Parathyroid adenoma (tissue), 2 donors: ENCODE results near the gene CHID1.

ENCODE experiments used
- H2AFZ ChIP-seq: fragments of 300-600 bp; sonication (generic); one replicate; pipeline ENCODE4 v1.7.0; 2017; ENCODE audit warnings: antibody characterized with exemption, mild to moderate bottlenecking
- H3K27ac ChIP-seq: fragments of 300-600 bp; sonication (generic); one replicate; pipeline ENCODE4 v1.7.0; 2017
- H3K27me3 ChIP-seq: fragments of 300-600 bp; sonication (generic); one replicate; pipeline ENCODE4 v1.7.0; 2017; ENCODE audit warnings: low read length; ENCODE audit not compliant: control insufficient read depth, insufficient read depth
- H3K36me3 ChIP-seq: fragments of 300-600 bp; sonication (generic); one replicate; pipeline ENCODE4 v1.7.0; 2017; ENCODE audit warnings: low read length; ENCODE audit not compliant: control insufficient read depth, insufficient read depth
- H3K4me1 ChIP-seq: fragments of 300-600 bp; sonication (generic); one replicate; pipeline ENCODE4 v1.7.0; 2017; ENCODE audit warnings: control low read depth
- H3K4me2 ChIP-seq: fragments of 300-600 bp; sonication (generic); one replicate; pipeline ENCODE4 v1.7.0; 2017; ENCODE audit warnings: low read length
- H3K4me3 ChIP-seq: fragments of 300-600 bp; sonication (generic); one replicate; pipeline ENCODE4 v1.7.0; 2017; ENCODE audit warnings: low read depth, low read length
- H3K79me2 ChIP-seq: fragments of 300-600 bp; sonication (generic); one replicate; pipeline ENCODE4 v1.7.0; 2017; ENCODE audit warnings: control low read depth
- H3K9ac ChIP-seq: fragments of 300-600 bp; sonication (generic); one replicate; pipeline ENCODE4 v1.7.0; 2017; ENCODE audit warnings: mild to moderate bottlenecking
- H3K9me3 ChIP-seq: fragments of 300-600 bp; sonication (generic); one replicate; pipeline ENCODE4 v1.7.0; 2017; ENCODE audit warnings: low read length; ENCODE audit not compliant: control insufficient read depth
- TF ChIP-seq, protein P1 (sequence below): fragments of 300-600 bp; sonication (generic); IDR thresholded peaks from one replicate; pipeline ENCODE4 v1.7.0; 2017; ENCODE audit warnings: antibody characterized with exemption, mild to moderate bottlenecking
- donor health status: primary hyperparathyroidism.

Gene CHID1

DNA sequence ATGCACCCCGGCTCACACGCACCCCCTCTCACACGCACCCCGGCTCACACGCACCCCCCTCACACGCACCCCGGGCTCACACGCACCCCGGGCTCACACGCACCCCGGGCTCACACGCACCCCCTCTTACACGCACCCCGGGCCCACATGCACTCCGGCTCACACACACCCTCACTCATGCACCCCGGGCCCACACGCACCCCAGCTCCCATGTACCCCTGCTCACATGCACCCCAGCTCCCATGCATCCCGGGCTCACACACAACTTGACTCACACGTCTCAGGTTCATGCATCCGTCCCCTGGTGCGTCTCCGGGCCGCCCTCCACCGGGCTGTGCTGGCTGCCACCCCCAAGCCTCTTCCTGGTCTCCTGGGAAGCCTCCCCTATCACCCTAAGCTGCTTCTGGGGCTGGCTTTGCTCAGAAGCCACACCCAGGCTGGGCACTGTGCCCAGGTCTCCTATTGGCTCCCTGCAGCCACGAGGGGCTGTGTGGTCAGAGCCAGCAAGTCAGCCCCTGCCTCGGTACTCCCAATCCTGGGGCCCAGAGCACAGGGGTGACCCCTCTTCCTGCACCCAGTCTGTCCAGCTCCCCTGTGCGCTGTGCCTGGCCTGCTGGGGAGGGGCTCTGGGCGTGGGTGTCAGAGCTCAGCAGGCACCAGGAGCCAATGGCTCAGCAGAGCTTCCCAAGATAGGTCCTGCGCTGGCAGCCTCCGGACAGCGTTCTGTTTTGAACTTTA lies 51.0 kb downstream of the CHID1 start:
- no peak overlapping the region for H2AFZ ChIP-seq
- H3K79me2 ChIP-seq, result no peaks in the 10 kb centered on the region
- no peaks in the 10 kb centered on the region for H3K9me3 ChIP-seq
- no peaks in the 10 kb centered on the region for H3K36me3 ChIP-seq
- H3K4me2 ChIP-seq, result no peak overlapping the region
- H3K27ac ChIP-seq, result no peak overlapping the region
- TF ChIP-seq, protein P1, sequence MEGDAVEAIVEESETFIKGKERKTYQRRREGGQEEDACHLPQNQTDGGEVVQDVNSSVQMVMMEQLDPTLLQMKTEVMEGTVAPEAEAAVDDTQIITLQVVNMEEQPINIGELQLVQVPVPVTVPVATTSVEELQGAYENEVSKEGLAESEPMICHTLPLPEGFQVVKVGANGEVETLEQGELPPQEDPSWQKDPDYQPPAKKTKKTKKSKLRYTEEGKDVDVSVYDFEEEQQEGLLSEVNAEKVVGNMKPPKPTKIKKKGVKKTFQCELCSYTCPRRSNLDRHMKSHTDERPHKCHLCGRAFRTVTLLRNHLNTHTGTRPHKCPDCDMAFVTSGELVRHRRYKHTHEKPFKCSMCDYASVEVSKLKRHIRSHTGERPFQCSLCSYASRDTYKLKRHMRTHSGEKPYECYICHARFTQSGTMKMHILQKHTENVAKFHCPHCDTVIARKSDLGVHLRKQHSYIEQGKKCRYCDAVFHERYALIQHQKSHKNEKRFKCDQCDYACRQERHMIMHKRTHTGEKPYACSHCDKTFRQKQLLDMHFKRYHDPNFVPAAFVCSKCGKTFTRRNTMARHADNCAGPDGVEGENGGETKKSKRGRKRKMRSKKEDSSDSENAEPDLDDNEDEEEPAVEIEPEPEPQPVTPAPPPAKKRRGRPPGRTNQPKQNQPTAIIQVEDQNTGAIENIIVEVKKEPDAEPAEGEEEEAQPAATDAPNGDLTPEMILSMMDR, result no peak
- no peaks in the 10 kb centered on the region for H3K4me1 ChIP-seq
- no peak overlapping the region for H3K9ac ChIP-seq
- H3K27me3 ChIP-seq, result no peaks in the 10 kb centered on the region
- no peak overlapping the region for H3K4me3 ChIP-seq

DNA sequence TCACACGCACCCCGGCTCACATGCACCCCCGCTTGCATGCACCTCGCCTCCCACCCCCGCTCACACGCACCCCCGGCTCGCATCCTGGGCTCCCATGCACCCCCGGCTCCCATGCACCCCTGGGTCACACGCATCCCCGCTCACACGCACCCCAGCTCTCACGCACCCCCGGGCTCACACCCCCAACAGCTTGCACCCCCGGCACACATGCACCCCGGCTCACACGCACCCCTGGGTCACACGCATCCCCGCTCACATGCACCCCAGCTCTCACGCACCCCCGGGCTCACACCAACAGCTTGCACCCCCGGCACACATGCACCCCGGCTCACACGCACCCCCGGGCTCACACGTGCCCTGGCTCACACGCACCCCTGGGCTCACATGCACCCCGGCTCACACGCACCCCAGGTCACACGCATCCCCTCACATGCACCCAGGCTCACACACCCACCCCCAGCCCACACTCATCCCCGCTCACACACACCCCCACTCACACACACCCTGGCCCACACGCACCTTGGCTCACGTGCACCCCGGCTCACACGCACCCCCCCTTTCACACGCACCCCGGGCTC lies 51.8 kb downstream of the CHID1 start:
- no peak overlapping the region for H3K4me3 ChIP-seq
- H2AFZ ChIP-seq, result no peak overlapping the region
- TF ChIP-seq, protein P1, result no peak
- no peaks in the 10 kb centered on the region for H3K4me1 ChIP-seq
- no peaks in the 10 kb centered on the region for H3K79me2 ChIP-seq
- no peaks in the 10 kb centered on the region for H3K36me3 ChIP-seq
- H3K27ac ChIP-seq, result no peak overlapping the region
- no peaks in the 10 kb centered on the region for H3K9me3 ChIP-seq
- no peak overlapping the region for H3K9ac ChIP-seq
- no peak overlapping the region for H3K4me2 ChIP-seq
- H3K27me3 ChIP-seq, result no peaks in the 10 kb centered on the region

DNA sequence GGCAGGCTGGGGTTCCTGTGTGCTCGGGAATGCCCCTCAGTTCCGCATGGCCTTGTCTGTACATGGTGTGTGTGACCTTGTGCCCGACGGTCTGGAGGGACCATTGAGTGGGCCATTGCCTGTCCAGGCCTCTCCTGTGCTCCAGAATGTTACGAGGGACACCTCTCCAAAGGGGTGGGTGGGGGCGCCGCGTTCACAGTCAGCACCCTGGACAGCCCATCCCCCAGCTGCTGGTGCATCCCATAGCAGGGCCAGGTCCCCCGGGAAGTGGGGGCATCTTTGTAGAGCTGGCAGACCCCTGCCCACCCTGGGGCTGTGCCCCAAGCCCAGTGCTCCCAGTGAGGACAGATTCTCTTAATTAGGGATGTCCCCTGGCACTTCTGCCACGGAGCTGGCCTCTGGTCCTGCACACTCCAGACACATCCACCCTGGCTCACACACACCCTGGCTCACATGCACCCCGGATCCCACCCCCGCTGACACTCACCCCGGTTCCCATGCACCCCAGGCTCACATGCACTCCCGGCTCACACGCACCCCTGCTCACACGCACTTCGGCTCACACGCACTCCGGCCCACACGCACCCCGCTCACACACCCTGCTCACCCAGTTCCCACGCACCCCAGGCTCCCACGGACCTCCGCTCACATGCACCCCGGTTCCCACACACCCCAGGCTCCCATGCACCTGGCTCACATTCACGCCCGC lies 52.4 kb downstream of the CHID1 start:
- H3K4me2 ChIP-seq, result no peak overlapping the region
- no peaks in the 10 kb centered on the region for H3K79me2 ChIP-seq
- no peaks in the 10 kb centered on the region for H3K27me3 ChIP-seq
- H3K36me3 ChIP-seq, result no peaks in the 10 kb centered on the region
- TF ChIP-seq, protein P1, result no peak
- H3K4me1 ChIP-seq, result no peaks in the 10 kb centered on the region
- H3K9ac ChIP-seq, result no peak overlapping the region
- H2AFZ ChIP-seq, result no peak overlapping the region
- no peaks in the 10 kb centered on the region for H3K9me3 ChIP-seq
- H3K4me3 ChIP-seq, result no peak overlapping the region
- H3K27ac ChIP-seq, result no peak overlapping the region

DNA sequence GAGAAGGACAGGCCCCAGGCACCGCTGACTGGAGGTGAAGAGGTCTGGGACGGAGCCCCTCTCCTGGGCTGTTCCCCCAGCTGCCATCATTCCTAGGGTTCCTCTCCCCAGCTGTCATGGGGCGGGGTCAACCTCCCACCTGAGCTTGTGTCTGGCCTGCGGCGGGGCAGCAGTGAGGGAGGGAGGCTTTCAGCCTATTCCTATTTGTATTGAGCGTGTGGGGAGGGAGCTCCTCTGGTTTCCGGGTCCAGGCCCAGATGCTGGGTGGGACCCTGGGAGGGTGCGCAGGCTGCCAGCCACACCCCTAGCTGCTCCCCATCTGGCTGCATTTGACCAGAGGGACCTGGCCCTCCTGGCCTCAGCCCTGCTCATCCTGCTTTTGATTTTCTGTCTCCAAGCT lies 54.2 kb downstream of the CHID1 start:
- Histone ChIP-seq H2AFZ (no peak overlapping the region), H3K4me1 (no peaks in the 10 kb centered on the region), H3K27me3 (no peaks in the 10 kb centered on the region), H3K9me3 (no peaks in the 10 kb centered on the region), H3K4me3 (no peak overlapping the region), H3K9ac (no peak overlapping the region), H3K79me2 (no peaks in the 10 kb centered on the region), H3K27ac (no peak overlapping the region), H3K36me3 (no peaks in the 10 kb centered on the region), H3K4me2 (no peak overlapping the region)
- TF ChIP-seq, protein P1, result no peak
